ENCODE measurements around the gene SEMA5A.

DNA sequence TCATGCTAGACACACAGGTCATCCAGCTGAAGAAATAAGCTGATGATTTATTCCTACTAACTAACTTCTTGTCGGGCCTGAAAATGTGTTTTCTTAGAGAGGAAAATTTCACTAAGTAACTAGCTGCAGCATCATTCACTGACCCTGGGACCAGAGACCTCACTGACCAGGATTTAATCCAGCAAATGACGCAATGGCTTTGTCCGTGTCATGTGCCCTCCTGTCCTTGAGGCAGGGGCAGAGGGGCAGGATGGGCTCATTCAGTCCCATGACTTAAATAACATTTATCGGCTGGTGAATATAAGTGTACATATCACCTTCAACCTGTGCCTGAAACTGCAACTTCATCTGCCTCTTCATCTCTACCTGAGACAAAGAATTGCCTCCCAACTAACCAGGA is 154.8 kb downstream of the SEMA5A start:
- TF ChIP-seq ZNF274 (IDR thresholded peaks at IDR 0.05; ENCODE audit: low read depth, low read length) = no peak
- no peak for TF ChIP-seq SUZ12 (IDR thresholded peaks at IDR 0.05; ENCODE audit: extremely low read depth, insufficient read depth, insufficient read length)

Measured in NT2/D1 (cell line).